HG03025 (cell line): ENCODE results near the gene BMPER.

Source experiments
- ATAC-seq: cut with Tn5 transposase; IDR thresholded peaks from one replicate; pipeline ENCODE4 v1.9.1; 2021; ENCODE audit warnings: mild to moderate bottlenecking, moderate library complexity; ENCODE audit not compliant: unreplicated experiment, low FRiP score

BMPER gene

DNA sequence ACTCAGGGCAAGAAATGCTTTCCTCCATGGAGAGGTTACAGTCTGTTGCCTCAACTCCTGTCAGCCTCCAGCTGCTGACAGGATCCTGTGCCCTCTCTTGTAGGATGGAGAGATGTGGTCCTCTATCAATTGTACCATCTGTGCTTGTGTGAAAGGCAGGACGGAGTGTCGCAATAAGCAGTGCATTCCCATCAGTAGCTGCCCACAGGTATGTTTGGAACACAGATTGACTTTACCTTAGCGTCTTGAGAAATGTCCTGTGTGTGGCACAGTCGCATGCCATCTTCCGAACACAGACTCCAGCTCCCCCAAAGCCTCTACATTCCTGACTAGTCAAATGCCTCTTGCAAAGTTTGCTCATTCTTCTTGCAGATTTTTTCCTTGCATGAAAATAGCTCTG, 152.6 kb downstream of the BMPER start:
- ATAC-seq: no peak

DNA sequence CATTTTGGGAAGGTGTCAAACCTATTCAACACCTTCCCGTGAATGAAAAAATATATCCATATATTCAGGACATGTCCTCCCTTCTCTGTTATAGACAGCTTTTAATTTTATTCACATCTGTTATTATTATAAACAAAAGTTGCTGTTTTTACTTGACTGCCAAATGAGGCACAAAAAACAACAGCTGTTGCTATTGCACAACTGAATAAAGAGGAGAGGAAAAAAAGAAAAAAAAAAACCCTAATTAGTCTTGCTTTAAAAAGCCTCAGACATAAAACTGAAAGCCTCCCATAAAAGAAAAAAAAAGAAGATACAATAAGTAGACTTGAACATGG, 153.4 kb downstream of the BMPER start:
- ATAC-seq: no peak

DNA sequence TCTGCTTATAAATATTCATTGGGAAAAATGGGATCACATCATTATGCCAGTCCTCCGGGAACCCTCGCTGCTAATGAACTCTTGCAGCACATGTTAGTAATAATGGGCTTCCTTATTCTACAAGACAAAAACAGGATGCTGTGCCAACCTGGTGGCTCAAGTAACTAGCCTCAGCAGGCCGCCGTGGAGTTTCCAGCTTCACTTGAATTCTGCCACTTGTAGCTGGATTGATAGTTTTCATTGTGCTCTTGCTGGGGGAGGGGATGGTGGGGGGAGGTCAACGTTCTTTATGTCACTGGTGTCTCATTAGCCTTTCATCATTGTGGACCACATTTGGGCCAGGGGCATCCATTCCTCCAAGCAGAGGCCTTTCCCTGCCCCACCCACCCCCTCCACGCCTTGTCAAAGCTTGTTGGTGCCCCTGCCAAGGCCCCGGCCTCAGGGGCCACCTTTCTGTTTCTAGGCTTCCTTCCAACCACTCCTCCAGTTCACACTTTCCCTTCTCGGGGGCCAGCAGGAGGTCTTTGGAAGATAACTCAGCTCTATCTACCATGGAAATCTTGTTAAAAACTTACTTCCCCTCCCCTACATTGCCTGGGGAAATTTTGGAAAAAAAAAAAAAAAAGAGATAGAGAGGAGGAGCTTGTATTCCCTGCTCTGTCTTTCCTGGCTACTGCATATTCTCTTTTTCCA, 153.9 kb downstream of the BMPER start:
- ATAC-seq: no peak

DNA sequence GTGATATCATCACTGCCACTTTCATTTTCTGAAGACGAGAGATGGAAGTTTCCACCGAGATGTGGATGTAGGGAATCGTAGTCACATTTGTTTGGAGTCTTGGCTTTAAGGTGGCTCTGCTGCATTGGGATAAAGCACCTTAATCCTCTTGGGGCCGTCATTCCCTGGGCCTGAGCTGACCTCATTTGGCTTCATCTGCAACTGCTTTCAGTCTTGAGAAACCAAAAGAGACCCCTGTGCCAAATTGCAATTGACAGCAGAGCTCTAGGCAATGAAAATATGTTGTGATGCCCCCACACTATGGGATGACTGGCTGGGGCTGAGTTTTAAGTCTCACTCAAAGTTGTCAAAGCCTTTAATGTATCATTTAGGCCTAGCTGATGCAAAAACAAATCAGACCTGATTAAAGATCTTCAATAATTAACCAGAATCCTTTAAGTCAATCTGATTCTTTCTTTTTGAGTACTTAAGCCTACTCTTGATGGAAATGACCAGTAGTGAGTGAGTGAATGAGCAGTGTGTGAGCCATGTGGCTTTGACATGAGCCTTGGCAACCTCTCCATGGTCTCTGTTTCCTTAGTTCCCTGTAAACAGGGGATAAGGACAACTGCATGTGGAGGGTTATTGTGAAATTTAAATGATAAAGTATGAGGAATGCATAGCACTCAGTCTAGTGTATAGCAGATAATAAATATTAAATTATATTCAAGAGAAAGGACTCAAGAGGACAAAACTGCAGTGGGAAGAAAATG, 155.0 kb downstream of the BMPER start:
- ATAC-seq: no peak

DNA sequence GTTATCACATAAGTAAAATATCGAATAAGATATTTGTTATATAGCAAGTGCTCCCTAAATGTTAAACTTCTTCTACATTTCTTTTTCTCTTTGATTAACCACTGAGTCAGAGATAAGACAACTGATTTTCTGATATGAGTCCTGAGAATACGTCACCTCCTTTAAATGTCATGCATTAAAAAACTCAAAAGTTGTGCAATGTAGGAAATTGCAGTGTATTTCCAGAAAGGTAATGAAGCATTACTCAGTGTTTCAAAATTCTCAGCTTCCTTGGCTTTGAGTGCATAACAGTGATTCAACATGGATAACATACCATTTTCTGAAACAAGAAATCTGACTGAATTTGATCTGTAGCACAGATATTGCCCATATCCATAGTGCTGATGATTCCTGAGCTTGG, 155.8 kb downstream of the BMPER start:
- no peak for ATAC-seq

DNA sequence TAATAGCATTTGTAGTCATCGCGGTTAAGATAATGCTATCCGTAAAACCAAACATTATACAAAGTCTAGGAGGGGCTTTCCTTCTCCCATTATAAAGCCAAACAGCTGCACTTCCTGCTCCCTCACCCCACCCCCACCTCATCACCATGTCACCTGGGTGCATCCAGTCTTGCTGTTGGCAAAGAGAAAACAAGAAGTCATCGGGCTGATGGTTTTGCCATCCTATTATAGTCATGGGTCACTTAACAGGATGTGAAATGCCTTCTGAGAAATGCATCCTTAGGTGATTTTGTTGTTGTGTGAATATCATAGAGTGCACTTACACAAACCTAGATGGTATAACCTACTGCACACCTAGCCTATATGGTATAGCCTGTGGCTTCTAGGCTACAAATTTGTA, 157.0 kb downstream of the BMPER start:
- no peak for ATAC-seq

DNA sequence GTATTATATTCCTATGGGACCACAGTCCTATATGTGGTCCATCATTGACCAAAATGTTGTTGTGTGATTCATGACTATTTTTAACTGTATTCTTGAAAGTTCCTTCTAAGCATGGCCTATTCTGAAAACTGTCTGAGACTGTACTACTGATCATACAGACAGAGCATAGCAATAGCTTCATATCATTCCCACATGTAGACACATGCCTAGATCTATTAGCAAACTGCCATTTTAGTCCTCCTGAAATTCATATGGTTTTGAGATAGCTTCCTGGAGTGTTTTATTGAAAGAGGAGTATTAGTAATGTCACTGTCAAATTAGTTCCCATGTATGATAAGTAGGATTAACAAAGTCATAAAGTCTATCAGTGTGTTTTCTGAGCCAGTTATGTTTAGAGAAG, 157.5 kb downstream of the BMPER start:
- no peak for ATAC-seq

DNA sequence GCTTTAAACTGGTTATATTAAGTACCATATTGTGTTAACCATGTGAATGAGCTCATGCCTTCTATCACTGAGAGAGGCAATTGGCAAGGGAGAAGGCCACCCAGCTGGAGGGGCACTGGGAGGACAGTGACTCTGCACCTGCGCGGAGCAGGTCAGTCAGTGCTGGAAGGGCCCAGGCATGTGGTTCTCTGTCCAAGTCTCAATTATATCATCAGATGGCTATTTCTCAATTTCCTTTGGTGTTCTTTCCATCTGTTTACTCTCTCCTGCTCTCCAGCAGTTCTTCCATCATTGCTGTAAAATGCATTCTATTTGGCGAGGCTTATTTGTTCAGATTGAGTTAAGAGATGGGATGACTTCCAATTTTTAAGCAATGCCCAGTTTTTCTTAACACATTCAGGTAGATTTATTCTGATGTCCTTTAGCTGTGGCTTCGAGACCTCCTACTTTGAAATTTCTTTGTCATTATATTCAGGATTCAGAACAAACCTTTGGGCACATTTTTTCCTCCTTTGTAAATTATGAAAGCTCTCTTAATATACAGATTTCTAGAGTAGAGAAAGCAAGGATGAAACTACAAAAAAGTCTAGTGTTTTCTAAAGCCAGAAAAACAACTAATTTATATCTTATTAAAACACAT, 159.3 kb downstream of the BMPER start:
- no peak for ATAC-seq

DNA sequence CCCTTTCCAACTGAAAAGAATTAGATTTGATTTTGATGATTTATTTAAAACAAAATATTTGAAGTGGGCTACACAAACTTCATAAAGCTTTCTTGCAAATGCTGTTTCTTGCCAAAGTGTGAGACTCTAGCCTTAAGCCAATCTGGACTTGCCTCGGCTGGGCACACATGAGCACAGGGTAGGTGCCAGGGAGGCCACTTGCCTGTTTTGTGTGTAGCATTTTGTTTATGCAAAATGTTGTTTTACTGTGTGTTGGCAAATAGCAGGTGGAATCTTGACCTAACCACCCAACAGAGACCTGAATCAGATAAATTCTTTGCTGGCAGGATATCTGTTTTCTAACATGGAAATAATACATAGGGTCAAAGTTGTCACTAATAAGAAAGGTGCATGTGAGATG, 161.1 kb downstream of the BMPER start:
- no peak for ATAC-seq

DNA sequence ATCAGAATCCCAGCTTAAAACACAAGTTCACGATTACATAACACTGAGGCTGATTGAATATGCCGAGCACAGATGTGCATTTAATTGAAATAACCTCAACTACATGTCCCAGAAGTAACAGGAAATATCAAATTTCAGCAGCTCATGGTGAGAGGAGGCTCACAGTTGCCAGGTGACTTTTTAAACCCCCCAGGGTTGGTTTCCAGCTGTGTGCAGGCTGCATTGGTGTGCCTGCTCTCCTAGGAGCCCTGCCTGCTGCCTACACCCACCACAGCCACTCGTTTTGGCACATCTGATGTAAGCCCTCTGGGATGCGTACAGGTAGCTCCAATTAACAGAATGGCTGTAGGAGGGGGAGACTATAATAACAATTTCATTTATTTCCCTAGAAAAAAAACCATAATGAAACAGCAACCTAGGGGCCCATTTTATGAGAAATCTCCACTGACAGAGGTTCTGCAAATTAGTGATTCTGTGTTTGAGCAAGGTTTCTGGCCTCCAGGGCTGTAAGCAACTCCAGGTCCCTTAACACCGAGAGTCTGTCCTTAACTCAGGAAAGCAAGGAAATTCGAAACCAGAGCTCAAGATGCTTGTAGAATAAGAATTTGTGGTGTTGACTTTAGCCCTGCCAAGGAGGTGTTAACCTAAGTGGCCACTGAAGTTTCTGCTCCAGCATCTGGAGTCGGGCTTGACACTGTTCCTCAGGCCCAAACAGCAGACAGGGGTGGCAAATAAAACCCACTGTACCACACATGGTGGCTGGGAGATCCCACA, 161.9 kb downstream of the BMPER start:
- ATAC-seq: no peak

DNA sequence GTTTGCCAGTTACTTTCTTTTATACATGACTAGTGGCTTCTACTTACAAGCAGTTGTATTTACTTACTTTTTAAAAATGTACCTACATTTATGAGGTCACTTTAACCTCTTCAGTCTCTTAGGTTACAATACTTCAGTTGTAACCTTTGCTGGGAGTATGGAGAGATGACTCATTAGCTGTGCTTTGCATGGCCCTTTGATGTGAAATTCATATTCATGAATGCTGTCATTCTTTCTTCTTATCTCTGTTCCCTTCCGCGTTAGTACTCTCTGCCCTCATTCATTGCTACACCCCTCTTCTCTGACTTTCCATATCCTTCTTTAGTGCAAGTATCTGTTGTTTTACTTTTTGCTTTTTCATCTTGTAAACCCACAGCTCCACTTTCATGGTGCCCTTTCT, 164.3 kb downstream of the BMPER start:
- ATAC-seq: no peak

DNA sequence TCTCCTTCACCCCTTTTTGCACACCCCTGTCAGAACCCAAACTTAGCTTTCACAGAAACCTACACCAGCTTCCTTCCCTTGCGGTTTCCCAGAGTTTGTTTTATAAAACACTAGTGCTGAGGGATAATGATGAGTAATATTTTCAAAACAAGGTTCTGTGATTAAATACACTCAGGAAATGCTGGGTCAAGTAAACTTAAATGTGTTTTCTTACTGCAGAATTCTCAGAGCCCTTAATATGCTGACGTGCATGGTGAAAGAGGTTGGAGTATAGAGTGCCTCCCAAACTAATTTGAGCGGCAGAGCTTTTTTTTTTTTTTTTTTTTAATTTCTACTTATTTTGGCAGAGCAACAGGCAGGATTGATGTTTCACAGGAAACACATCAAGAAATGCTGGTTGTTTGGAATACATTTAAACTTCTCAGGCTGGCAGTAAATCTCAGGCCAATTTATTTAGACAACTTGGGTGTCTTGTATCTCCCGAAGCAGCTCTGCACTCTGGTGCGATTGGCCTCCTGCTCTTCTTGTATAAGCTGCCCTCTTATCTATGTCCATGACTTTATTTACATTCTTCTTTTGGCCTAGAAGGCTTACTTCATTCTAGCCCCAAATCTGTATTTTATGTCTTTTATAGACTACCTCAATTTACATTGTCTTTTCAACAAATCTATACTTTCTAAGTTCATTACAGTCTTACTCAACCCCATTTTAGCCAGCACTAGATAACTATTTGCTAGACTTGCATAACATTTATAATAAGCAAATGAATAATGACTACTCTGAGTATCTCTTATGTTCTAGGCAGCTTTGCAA, 165.4 kb downstream of the BMPER start:
- no peak for ATAC-seq

DNA sequence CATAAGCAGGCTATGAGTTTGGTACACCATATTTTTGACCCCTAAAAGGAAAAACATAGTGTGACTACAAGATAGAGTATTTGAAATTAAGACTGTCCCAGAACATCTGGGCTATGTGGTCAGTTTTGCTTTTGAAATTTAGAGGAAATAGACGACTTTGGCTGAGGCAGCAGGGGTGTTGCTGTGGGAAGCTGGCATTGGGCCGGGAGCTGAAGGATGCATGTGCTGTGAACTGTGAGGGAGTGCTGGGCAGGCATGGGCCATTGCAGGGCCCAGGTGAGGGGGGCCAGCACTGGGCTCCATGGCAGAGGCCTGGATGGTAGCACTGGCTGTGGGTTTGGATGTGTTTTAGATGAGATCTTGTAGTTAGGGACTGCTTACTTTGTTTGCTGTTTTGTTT, 168.3 kb downstream of the BMPER start:
- no peak for ATAC-seq

DNA sequence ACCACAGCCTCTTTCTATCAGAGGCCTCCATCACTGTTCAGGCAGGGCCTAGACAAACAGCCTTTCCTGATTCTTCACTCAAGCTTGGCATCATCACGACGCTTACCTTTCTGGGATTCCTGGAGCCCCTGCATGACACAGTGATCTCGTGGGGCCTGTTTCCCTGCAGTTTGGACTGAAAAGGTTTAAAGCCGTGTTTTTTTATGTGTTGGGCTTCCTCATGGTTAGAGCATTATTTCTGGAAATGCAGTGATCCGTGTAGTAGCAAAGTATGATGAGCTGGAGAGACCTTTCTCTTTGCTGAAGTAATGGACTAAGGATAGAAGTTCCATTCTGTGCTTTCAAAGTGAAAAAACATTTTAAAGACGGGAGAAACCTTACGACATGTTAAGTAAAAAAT, 169.1 kb downstream of the BMPER start:
- ATAC-seq: no peak

DNA sequence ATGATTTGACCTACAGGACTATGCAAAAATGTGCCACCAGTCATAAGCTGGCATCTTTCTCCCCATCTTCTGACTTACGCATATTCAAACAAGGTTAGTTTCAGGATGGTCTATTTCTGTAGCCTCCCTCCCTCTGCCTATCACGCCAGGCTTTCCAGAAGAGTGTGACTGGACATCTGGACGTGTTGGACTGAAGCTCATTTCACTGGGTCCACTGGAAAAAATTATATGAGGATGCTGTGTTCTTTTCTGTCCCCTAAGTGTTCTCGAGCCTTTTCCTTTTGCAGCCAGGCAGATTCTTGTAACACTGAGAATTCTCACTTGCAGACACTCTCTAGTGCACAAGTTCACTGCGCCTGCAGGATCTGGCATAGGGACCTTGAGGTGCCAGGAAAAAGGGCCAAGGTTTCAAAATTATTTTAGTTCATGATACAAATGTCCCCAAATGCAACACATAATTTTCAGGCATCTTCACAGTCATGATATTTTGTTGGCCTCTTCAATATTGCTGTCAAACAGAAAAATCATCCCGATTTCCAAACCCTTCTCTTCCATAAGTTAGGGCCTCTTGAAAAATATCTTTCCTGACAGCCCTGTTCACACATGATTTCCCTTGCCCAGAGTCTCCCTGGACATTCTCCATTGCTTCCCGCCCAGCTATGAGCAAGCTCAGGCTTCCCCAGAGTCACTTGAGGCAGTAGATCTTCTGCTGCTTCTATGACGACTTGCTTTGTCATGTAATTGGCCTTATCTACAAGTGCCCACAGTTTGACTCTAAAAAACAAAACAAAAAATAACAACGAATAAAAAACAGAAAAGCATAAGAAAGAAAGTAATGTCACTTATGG, 170.4 kb downstream of the BMPER start:
- no peak for ATAC-seq

DNA sequence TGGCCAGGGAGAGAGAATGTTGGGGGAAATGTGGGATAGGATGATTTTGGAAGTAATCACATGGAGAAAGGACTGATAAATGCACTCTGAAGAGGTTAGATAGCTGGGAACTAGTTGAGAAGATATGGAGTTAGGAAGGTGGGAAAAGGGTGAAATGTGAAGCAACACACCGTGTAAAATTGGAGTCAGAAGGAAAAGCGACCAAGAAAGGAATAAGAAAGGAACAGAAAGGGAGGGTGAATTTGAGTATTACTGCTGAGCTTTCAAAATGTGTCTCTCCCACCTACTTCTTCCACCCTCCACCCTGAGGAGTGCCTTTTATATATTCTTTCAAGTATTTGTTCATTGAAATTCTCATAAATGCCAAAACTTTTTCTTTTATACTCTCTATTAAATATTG, 171.8 kb downstream of the BMPER start:
- ATAC-seq: no peak

DNA sequence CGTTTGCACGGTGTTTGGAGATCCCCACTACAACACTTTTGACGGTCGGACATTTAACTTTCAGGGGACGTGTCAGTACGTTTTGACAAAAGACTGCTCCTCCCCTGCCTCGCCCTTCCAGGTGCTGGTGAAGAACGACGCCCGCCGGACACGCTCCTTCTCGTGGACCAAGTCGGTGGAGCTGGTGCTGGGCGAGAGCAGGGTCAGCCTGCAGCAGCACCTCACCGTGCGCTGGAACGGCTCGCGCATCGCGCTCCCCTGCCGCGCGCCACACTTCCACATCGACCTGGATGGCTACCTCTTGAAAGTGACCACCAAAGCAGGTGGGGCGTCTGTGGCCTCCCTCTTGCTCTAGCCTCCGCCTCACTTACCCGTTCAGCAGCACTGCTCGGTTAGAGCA, 173.5 kb downstream of the BMPER start:
- ATAC-seq: no peak

DNA sequence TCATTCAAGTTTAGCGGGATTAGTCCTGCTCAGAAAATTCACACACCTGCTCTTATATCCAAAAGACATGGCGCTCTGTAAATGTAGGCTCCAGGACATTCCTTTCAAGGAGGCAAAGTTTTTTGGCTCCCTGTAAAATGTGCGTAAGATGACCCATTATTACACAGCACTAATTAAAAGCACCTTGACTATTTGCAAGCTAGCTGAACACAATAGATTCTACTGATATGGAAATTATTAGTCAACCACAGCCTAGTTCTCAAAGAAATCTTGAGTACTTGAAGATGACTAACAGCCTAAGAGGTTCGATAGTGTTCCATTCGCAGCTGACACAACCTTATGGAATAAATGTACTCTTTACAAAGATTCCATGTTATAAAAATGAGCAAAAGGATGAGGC, 175.2 kb downstream of the BMPER start:
- no peak for ATAC-seq

DNA sequence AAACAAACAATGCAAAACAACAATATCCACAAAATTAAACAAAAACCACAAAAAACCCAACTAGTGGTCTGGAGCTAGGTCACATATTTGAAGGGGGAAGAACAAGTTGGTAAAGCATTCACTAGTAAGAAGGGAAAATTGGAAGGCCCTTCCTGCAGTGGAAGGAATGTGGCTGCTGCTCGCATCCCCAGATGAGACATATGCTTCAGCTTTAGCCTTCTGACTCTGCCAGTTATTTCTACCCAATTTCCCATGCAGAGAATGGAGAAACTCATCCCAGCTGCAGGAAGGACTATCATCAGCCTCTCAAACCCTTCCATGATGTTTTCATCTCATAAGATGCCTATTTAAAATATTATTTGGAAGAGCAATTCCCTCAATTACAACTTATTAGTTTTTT, 176.6 kb downstream of the BMPER start:
- no peak for ATAC-seq

DNA sequence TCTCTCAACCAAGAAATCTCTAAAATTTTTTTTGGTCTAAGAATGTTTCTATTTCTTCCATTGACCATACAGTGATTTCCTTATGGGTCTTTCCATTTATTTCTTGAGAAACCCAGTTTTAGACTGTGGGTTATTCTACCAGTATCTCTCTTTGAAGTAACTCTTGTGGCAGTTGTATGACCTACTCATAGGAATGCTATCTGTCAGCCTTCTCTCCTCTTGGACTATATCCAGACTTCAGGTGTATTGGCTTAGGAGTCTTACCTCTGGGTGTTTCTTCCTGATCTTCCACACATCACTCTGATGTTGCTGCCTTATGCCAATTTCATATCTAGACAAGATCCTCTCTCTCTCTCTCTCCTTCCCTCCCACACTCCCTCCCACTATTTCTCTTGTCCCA, 178.1 kb downstream of the BMPER start:
- no peak for ATAC-seq
